HG03280 (cell line): ENCODE measurements around the gene RNF17.
"Not testable (repeated sequence)": the region's sequence is repeated elsewhere in the genome, so short reads cannot be mapped to it uniquely, and the experiment has no call there.

Source experiments
- ATAC-seq: cut with Tn5 transposase; IDR thresholded peaks from one replicate; pipeline ENCODE4 v1.9.1; 2021; ENCODE audit warnings: mild to moderate bottlenecking, moderate library complexity; ENCODE audit not compliant: unreplicated experiment

RNF17 gene

GRCh38 chr13:24744247-24744646, 19.7 kb upstream of the RNF17 start:
- ATAC-seq, result no peak

GRCh38 chr13:24745516-24745860, 18.5 kb upstream of the RNF17 start:
- no peak for ATAC-seq

- ATAC-seq, result no peak
Measured at GRCh38 chr13:24745861-24746617, 17.9 kb upstream of the RNF17 start.

- ATAC-seq, result no peak
Measured at GRCh38 chr13:24746618-24747247, 17.2 kb upstream of the RNF17 start.

GRCh38 chr13:24747248-24748060, 16.5 kb upstream of the RNF17 start:
- no peak for ATAC-seq

- ATAC-seq, result no peak
Measured at GRCh38 chr13:24748061-24748400, 15.9 kb upstream of the RNF17 start.

GRCh38 chr13:24759197-24759596, 4.8 kb upstream of the RNF17 start:
- no peak for ATAC-seq

GRCh38 chr13:24764276-24764630, 284 bp downstream of the RNF17 start:
- no peak for ATAC-seq

- ATAC-seq, result no peak
Measured at GRCh38 chr13:24777171-24777570, 13.2 kb downstream of the RNF17 start.

- no peak for ATAC-seq
Measured at GRCh38 chr13:24784319-24784718, 20.4 kb downstream of the RNF17 start.

- ATAC-seq, result no peak
Measured at GRCh38 chr13:24788538-24788937, 24.6 kb downstream of the RNF17 start.

GRCh38 chr13:24802074-24802473, 38.1 kb downstream of the RNF17 start:
- no peak for ATAC-seq

- ATAC-seq, result no peak
Measured at GRCh38 chr13:24821207-24821606, 57.2 kb downstream of the RNF17 start.

GRCh38 chr13:24822640-24823039, 58.7 kb downstream of the RNF17 start:
- no peak for ATAC-seq

GRCh38 chr13:24823122-24823710, 59.2 kb downstream of the RNF17 start:
- ATAC-seq, result not testable (repeated sequence)

- ATAC-seq, result no peak
Measured at GRCh38 chr13:24827799-24828198, 63.8 kb downstream of the RNF17 start.

GRCh38 chr13:24834902-24835510, 71.0 kb downstream of the RNF17 start:
- ATAC-seq, result no peak

GRCh38 chr13:24837528-24837927, 73.6 kb downstream of the RNF17 start:
- not testable (repeated sequence) for ATAC-seq

- no peak for ATAC-seq
Measured at GRCh38 chr13:24842549-24843274, 78.7 kb downstream of the RNF17 start.

GRCh38 chr13:24851546-24851945, 87.6 kb downstream of the RNF17 start:
- ATAC-seq, result no peak

- no peak for ATAC-seq
Measured at GRCh38 chr13:24854311-24854710, 90.3 kb downstream of the RNF17 start.
